Upper lobe of left lung (tissue), 6 donors: ENCODE measurements around the gene OR51L1. TPM values are rescaled to one million over a fixed set of nuclear protein-coding genes. Genes with fewer than 3 reads are reported as not detected.
"Not testable (repeated sequence)": the region's sequence is repeated elsewhere in the genome, so short reads cannot be mapped to it uniquely, and the experiment has no call there.

ENCODE experiments used
- ATAC-seq, 2 donors: fragments of 200-7000 bp; cut with Tn5 transposase; one replicate each; pipeline ENCODE4 v1.9.1; 2022; ENCODE audit warnings: mild to moderate bottlenecking in 2 of 2, moderate library complexity in 2 of 2; ENCODE audit not compliant: low FRiP score in 2 of 2
- DNase-seq, 2 donors: peaks; one replicate each; pipeline ENCODE4 v3.0.0-alpha.2; 2019 to 2020
- H3K27ac ChIP-seq, 4 donors: fragments of 200-600 bp; sonication (generic); one replicate each; pipeline ENCODE4 v1.5.1; 2016 to 2019
- H3K27me3 ChIP-seq, 4 donors: fragments of 200-600 bp; sonication (generic); one replicate each; pipeline ENCODE4 v1.5.1; 2017 to 2019
- H3K36me3 ChIP-seq, 4 donors: fragments of 200-600 bp; sonication (generic); one replicate each; pipeline ENCODE4 v1.5.1; 2016 to 2019
- H3K4me1 ChIP-seq, 4 donors: fragments of 200-600 bp; sonication (generic); one replicate each; pipeline ENCODE4 v1.5.1; 2018 to 2019
- H3K4me3 ChIP-seq, 4 donors: fragments of 200-600 bp; sonication (generic); one replicate each; pipeline ENCODE4 v1.5.1; 2017 to 2019; ENCODE audit warnings: mild to moderate bottlenecking in 2 of 4, moderate library complexity in 1 of 4
- H3K9me3 ChIP-seq, 4 donors: fragments of 200-600 bp; sonication (generic); one replicate each; pipeline ENCODE4 v1.5.1; 2018 to 2019
- EP300 ChIP-seq, 4 donors: sonication (generic); formaldehyde crosslinking; IDR thresholded peaks; one replicate each; pipeline ENCODE4 v1.5.1; 2017; ENCODE audit warnings: antibody characterized with exemption in 4 of 4, control low read depth in 2 of 4
- POLR2A ChIP-seq, 4 donors: fragments of 450-650 bp; IDR thresholded peaks; one replicate each; pipeline ENCODE4 v1.5.1; 2016 to 2017; ENCODE audit warnings: antibody characterized with exemption in 4 of 4, mild to moderate bottlenecking in 2 of 4
- POLR2AphosphoS5 ChIP-seq, 2 donors: sonication (generic); formaldehyde crosslinking; IDR thresholded peaks; one replicate each; pipeline ENCODE4 v1.5.1; 2017; ENCODE audit warnings: antibody characterized with exemption in 2 of 2
- WGBS, 2 donors: methylation state at CpG; one replicate each; pipeline ENCODE4 v1.1.5; 2017 to 2018; 5-methylcytosine and 5-hydroxymethylcytosine counted together
- total RNA-seq, 6 donors: library from RNA; depleted of rRNA in 4 of 6; stranded (reverse); fragments of >200 nt in 4 of 6; gene quantifications; one replicate each; pipeline versions ENCODE4 v1.1.0 to v1.2.1, GENCODE V29; 2016 to 2021
- TF ChIP-seq, protein P1 (sequence below), 6 experiments: fragments of 450-650 bp in 4 of 6; fragments of 200-600 bp in 2 of 6; sonication (generic) in 2 of 6; IDR thresholded peaks; one replicate each; pipeline ENCODE4 v1.5.1; 2016 to 2019; ENCODE audit warnings: antibody characterized with exemption in 6 of 6
- donor health status: DM: no; HTN: no; CAD: no; lungs with moderate emphysema.
- donor health status: DM: no; HTN: yes; CAD: no; lungs with severe emphysema.

Gene OR51L1, protein sequence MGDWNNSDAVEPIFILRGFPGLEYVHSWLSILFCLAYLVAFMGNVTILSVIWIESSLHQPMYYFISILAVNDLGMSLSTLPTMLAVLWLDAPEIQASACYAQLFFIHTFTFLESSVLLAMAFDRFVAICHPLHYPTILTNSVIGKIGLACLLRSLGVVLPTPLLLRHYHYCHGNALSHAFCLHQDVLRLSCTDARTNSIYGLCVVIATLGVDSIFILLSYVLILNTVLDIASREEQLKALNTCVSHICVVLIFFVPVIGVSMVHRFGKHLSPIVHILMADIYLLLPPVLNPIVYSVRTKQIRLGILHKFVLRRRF
- total RNA-seq = not detected

DNA sequence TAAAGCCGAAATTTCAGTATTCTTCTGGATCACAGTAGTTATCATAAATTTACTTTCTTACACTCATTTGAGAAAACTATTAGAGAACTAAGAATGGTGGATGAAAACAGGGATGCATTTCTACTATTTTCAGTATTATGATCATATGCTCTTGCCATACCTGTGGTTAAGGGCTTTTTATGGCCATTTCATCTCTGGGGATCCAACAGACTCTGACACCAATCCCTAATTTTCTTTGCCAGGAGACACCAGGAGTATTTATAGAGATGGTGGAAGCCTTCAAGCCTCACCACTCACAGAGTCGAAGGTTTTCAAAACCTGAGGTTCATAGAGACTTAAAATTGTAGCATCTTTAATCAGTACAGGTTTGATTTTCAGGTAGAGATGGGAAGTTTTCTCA is at the start of gene OR51L1:
TSS of gene OR51L1 (plus strand) at position 301 of the 400 bp plus-strand sequence. CDS start 4,132 bp downstream, outside the sequence.
- DNase-seq = no peak
- TF ChIP-seq POLR2A (IDR thresholded peaks at IDR 0.05) = no peak
- TF ChIP-seq, protein P1, sequence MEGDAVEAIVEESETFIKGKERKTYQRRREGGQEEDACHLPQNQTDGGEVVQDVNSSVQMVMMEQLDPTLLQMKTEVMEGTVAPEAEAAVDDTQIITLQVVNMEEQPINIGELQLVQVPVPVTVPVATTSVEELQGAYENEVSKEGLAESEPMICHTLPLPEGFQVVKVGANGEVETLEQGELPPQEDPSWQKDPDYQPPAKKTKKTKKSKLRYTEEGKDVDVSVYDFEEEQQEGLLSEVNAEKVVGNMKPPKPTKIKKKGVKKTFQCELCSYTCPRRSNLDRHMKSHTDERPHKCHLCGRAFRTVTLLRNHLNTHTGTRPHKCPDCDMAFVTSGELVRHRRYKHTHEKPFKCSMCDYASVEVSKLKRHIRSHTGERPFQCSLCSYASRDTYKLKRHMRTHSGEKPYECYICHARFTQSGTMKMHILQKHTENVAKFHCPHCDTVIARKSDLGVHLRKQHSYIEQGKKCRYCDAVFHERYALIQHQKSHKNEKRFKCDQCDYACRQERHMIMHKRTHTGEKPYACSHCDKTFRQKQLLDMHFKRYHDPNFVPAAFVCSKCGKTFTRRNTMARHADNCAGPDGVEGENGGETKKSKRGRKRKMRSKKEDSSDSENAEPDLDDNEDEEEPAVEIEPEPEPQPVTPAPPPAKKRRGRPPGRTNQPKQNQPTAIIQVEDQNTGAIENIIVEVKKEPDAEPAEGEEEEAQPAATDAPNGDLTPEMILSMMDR (IDR thresholded peaks at IDR 0.05) = no peak
- TF ChIP-seq POLR2AphosphoS5 (IDR thresholded peaks at IDR 0.05) = no peak
- TF ChIP-seq EP300 (IDR thresholded peaks at IDR 0.05) = no peak
- no peaks in the 10 kb centered on the region for H3K27me3 ChIP-seq
- no peak for ATAC-seq
- H3K27ac ChIP-seq = no peak within 1 kb of the TSS
- 86 to 91% methylated on average over 2 of the region's 2 CpGs for WGBS, 2 donors
- no peak within 1 kb of the TSS for H3K4me3 ChIP-seq
- no peaks in the 10 kb centered on the region for H3K9me3 ChIP-seq
- H3K4me1 ChIP-seq = no peaks in the 10 kb centered on the region
- H3K36me3 ChIP-seq = no peaks in the 10 kb centered on the region

DNA sequence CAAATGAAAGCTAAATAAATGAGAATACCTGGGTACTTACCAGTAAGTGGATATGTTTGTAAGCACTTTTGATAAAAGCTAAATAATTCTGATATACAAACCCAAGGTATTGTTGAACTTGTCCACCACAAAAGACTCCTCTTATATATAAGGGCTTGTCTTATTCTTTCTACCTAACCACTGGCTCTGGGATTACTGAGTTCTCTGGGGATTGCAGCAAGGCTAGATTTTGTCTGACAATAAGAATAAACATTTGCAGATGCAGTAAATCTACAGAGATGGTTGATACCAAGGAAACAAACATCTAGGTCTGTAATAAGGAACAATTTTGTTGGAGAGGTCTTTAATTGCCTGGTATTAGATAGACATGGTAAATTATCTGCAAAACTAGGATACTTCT is 47.1 kb upstream of the OR51L1 start, which contains the start of gene OR51A4:
TSS of gene OR51A4 (minus strand) at position 101 of the 400 bp plus-strand sequence. CDS start 505 bp downstream, outside the sequence.
- H3K36me3 ChIP-seq = no peaks in the 10 kb centered on the region
- ATAC-seq (no peak), DNase-seq (no peak)
- no peaks in the 10 kb centered on the region for H3K9me3 ChIP-seq
- H3K4me1 ChIP-seq = no peaks in the 10 kb centered on the region
- no peak within 1 kb of the TSS for H3K27ac ChIP-seq
- H3K4me3 ChIP-seq = no peak within 1 kb of the TSS
- TF ChIP-seq POLR2A (IDR thresholded peaks at IDR 0.05) (no peak), POLR2AphosphoS5 (IDR thresholded peaks at IDR 0.05) (no peak), EP300 (IDR thresholded peaks at IDR 0.05) (no peak)
- TF ChIP-seq, protein P1 (IDR thresholded peaks at IDR 0.05) = no peak
- no peaks in the 10 kb centered on the region for H3K27me3 ChIP-seq

DNA sequence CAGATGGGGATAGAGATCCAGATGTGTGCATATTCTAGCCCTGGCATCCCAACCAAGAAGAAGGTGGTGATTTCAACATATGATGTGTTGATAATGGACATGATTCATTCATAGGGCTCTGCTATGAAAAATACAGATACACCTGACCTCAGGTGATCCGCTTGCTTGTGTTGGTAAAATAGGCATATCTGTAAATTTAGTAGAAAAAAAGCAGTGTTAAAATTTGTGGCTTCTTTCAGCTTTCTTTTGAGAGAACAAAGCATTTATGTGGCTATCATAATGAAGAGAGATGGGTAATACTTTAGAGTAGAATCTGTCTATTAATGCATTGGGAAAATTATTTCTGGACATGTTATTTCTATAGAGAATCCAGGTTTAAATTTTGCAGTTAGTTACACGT is 39.0 kb upstream of the OR51L1 start, which contains the start of gene OR51A2:
TSS of gene OR51A2 (minus strand) at position 101 of the 400 bp plus-strand sequence. CDS start at position 101, 0 bp downstream.
- ATAC-seq, H3K4me3 ChIP-seq, H3K27ac ChIP-seq, H3K36me3 ChIP-seq, H3K9me3 ChIP-seq, H3K4me1 ChIP-seq, H3K27me3 ChIP-seq, DNase-seq: not testable (repeated sequence)
- WGBS, 2 donors = 66 to 74% methylated on average over 2 of the region's 2 CpGs

DNA sequence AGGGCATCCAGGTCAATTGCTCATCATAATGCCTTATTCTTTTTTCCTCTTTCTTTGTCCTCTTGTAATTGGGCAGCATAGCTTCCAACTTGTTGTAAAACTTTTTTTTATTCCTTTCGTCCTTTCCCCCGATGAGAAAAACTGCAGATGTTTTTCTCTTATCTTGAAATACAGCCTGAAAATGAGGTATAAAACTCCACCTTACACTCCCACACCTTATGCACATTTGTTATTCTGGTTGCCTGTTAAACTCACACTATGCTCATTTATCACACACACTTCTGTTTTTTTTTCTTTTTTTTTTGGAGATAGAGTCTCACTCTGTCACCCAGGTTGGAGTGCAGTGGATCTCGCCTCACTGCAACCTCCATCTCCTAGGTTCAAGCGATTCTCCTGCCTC is 37.3 kb upstream of the OR51L1 start:
- 79 to 82% methylated on average over 4 of the region's 4 CpGs for WGBS, 2 donors
- ATAC-seq = no peak
- no peaks in the 10 kb centered on the region for H3K9me3 ChIP-seq
- TF ChIP-seq POLR2AphosphoS5 (IDR thresholded peaks at IDR 0.05) (no peak), EP300 (IDR thresholded peaks at IDR 0.05) (no peak), POLR2A (IDR thresholded peaks at IDR 0.05) (no peak)
- TF ChIP-seq, protein P1 (IDR thresholded peaks at IDR 0.05) = no peak
- no peaks in the 10 kb centered on the region for H3K27me3 ChIP-seq
- H3K4me3 ChIP-seq = no peak overlapping the region
- H3K27ac ChIP-seq = no peak overlapping the region
- no peaks in the 10 kb centered on the region for H3K36me3 ChIP-seq
- H3K4me1 ChIP-seq = no peaks in the 10 kb centered on the region
- DNase-seq = no peak

DNA sequence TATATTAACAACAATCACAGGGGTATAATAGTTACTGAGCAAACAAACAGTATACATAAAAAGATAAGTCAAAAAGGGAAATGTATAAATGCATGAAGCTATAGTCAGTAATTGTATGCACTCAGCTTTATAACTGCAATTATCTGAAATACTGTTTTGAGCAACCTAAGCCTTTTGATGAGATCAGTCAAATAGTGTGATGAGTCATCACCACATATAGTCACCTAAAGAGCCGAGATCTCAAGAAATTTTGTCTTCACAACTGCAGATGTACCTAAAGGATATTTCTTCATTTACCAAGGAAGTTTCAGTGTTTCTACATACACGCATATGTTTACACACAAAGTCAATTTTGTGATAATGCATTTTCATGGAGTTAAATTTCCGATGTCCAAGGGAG is 33.8 kb upstream of the OR51L1 start:
- TF ChIP-seq POLR2AphosphoS5 (IDR thresholded peaks at IDR 0.05) (no peak), POLR2A (IDR thresholded peaks at IDR 0.05) (no peak), EP300 (IDR thresholded peaks at IDR 0.05) (no peak)
- TF ChIP-seq, protein P1 (IDR thresholded peaks at IDR 0.05) = no peak
- no peak for ATAC-seq

More for the DNA sequence above, 33.8 kb upstream of the OR51L1 start:
- 76 to 90% methylated on average over 3 of the region's 3 CpGs for WGBS, 2 donors
- no peaks in the 10 kb centered on the region for H3K9me3 ChIP-seq
- H3K4me3 ChIP-seq = no peak overlapping the region
- H3K36me3 ChIP-seq = no peaks in the 10 kb centered on the region
- no peaks in the 10 kb centered on the region for H3K27me3 ChIP-seq
- DNase-seq = no peak
- no peaks in the 10 kb centered on the region for H3K4me1 ChIP-seq
- H3K27ac ChIP-seq = no peak overlapping the region
